ENCODE results near the gene RNF223. TPM values are rescaled to one million over a fixed set of nuclear protein-coding genes. Genes with fewer than 3 reads are reported as not detected.

Gene RNF223
- total RNA-seq, 4 donors from 2014 or later = 9.4 to 19.5 (median 10.5) TPM

DNA sequence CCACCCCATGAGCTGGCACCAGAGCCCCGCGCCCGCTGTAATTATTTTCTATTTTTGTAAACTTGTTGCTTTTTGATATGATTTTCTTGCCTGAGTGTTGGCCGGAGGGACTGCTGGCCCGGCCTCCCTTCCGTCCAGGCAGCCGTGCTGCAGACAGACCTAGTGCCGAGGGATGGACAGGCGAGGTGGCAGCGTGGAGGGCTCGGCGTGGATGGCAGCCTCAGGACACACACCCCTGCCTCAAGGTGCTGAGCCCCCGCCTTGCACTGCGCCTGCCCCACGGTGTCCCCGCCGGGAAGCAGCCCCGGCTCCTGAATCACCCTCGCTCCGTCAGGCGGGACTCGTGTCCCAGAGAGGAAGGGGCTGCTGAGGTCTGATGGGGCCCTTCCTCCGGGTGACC lies 19.1 kb downstream of the RNF223 start:
- WGBS, 2 donors = 89 to 91% methylated on average over 22 to 23 of the region's 23 CpGs
- intact Hi-C loops (cut with DNase I; ENCODE audit: low total_unique reads) = no loop called here
- H3K4me3 ChIP-seq (ENCODE audit: low read depth, poor library complexity, severe bottlenecking) = no peak overlapping the region
- no peak for DNase-seq (ENCODE audit: low spot score in 2 of 2)
- TF ChIP-seq, protein P1, sequence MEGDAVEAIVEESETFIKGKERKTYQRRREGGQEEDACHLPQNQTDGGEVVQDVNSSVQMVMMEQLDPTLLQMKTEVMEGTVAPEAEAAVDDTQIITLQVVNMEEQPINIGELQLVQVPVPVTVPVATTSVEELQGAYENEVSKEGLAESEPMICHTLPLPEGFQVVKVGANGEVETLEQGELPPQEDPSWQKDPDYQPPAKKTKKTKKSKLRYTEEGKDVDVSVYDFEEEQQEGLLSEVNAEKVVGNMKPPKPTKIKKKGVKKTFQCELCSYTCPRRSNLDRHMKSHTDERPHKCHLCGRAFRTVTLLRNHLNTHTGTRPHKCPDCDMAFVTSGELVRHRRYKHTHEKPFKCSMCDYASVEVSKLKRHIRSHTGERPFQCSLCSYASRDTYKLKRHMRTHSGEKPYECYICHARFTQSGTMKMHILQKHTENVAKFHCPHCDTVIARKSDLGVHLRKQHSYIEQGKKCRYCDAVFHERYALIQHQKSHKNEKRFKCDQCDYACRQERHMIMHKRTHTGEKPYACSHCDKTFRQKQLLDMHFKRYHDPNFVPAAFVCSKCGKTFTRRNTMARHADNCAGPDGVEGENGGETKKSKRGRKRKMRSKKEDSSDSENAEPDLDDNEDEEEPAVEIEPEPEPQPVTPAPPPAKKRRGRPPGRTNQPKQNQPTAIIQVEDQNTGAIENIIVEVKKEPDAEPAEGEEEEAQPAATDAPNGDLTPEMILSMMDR (IDR thresholded peaks at IDR 0.05) = no peak
- no peak for TF ChIP-seq POLR2A (IDR thresholded peaks at IDR 0.05)

DNA sequence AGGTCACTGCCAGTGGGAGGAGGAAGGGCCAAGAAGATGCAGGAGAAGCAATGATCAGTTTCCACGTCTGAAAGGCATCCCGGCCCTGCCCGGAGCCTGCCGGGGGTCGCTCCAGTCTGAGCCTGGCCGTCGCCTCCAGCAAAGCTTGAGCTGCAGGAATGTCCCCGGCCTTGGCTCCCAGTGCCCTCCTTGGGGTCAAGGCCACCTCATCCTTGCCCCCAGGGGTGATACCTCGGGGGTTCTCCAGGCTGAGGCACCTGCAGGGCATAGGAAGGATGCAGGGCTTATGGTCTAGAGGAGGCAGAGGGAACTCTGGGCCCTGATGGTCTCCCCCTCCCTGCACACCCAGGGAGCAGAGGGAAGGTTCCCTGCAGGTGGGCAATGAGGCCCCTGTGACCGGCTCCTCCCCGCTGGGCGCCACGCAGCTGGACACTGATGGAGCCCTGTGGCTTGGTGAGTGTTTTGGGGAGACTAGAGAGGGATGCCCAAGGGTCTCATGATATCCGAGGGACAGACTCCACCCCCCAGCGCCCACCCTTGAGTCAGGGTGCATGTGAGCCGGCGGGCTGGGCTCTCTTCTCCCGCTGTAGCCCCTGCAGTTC lies 19.9 kb downstream of the RNF223 start:
- DNase-seq (ENCODE audit: low spot score in 2 of 2) = no peak
- no peak overlapping the region for H3K4me3 ChIP-seq (ENCODE audit: low read depth, poor library complexity, severe bottlenecking)
- intact Hi-C loops (cut with DNase I; ENCODE audit: low total_unique reads) = no loop called here
- WGBS, 2 donors = 86 to 88% methylated on average over 12 to 17 of the region's 18 CpGs
- no peak for TF ChIP-seq POLR2A (IDR thresholded peaks at IDR 0.05)
- TF ChIP-seq, protein P1 (IDR thresholded peaks at IDR 0.05) = no peak

DNA sequence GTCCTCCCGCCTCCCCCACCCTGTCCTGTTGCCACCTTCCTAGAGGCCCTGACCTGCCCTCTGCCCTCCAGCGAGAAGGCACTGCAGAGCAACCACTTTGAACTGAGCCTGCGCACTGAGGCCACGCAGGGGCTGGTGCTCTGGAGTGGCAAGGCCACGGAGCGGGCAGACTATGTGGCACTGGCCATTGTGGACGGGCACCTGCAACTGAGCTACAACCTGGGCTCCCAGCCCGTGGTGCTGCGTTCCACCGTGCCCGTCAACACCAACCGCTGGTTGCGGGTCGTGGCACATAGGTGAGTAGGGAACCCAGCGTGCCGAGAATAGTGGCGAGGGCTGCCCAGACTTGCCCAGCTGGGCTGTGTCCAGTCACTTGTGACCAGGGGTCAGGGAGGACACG lies 20.4 kb downstream of the RNF223 start:
- 92 to 94% methylated on average over 18 of the region's 18 CpGs for WGBS, 2 donors
- TF ChIP-seq, protein P1 (IDR thresholded peaks at IDR 0.05) = no peak
- TF ChIP-seq POLR2A (IDR thresholded peaks at IDR 0.05) = no peak
- intact Hi-C loops (cut with DNase I; ENCODE audit: low total_unique reads) = no loop called here
- no peak for DNase-seq (ENCODE audit: low spot score in 2 of 2)
- H3K4me3 ChIP-seq (ENCODE audit: low read depth, poor library complexity, severe bottlenecking) = no peak overlapping the region

DNA sequence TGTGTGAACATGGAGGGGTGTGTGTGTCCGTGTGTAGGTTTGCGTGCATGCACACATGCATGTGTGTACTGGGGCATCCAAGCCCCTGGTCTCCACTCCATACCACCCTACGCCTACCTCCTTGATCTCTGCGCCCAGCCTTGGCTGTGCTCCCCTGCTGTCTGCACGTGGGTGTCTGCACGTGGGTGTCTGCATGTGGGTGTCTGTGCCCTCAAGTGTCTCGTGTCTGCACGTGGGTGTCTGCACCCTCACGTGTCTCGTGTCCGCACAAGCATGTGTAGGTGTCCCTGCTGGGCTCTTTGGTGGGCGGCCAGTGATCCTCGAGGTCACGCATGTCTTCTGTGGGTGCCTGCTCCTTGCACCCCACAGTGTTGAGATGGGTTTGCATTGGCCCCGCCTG lies 21.1 kb downstream of the RNF223 start:
- 86 to 93% methylated on average over 13 to 14 of the region's 15 CpGs for WGBS, 2 donors

DNA sequence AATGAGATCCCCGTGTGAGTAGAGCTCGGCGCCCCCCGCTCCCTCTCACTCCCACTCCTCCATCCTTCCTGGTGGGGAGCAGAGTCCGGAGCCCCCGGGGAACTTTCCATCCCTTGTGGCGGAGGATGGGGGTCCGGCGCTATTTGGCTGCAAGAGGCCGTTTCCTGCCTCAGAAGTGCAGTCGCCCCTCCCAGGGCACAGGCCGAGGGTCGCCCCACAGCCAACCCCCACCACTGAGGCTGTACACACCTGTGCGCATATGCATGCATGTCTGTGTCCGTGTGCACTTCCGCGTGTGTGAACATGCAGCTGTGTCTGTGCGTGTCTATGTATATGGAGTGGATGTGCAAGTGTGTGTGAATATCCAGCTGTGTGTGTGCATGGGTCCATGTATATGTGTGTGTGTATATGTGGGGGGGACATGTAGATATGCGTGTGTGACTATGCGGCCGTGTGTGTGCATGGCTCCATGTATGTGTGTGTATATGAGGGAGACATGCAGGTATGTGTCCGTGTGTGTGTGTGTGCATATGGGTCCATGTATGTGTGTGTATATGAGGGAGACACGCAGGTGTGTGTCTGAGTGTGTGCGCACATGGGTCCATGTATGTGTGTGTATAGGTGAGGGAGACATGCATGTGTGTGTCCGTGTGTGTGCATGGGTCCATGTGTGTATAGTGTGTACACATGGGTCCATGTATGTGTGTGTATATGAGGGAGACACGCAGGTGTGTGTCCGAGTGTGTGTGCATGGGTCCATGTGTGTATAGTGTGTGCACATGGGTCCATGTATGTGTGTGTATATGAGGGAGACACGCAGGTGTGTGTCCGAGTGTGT lies 21.9 kb downstream of the RNF223 start:
- DNase-seq (ENCODE audit: low spot score in 2 of 2) = no peak
- no peak for TF ChIP-seq POLR2A (IDR thresholded peaks at IDR 0.05)
- no peak overlapping the region for H3K4me3 ChIP-seq (ENCODE audit: low read depth, poor library complexity, severe bottlenecking)
- 93 to 95% methylated on average over 29 of the region's 29 CpGs for WGBS, 2 donors
- intact Hi-C loops (cut with DNase I; ENCODE audit: low total_unique reads) = no loop called here

More for the DNA sequence above, 21.1 kb downstream of the RNF223 start:
- no peak for TF ChIP-seq POLR2A (IDR thresholded peaks at IDR 0.05)
- TF ChIP-seq, protein P1 (IDR thresholded peaks at IDR 0.05) = no peak
- no peak overlapping the region for H3K4me3 ChIP-seq (ENCODE audit: low read depth, poor library complexity, severe bottlenecking)
- DNase-seq (ENCODE audit: low spot score in 2 of 2) = no peak
- intact Hi-C loops (cut with DNase I; ENCODE audit: low total_unique reads) = no loop called here

DNA sequence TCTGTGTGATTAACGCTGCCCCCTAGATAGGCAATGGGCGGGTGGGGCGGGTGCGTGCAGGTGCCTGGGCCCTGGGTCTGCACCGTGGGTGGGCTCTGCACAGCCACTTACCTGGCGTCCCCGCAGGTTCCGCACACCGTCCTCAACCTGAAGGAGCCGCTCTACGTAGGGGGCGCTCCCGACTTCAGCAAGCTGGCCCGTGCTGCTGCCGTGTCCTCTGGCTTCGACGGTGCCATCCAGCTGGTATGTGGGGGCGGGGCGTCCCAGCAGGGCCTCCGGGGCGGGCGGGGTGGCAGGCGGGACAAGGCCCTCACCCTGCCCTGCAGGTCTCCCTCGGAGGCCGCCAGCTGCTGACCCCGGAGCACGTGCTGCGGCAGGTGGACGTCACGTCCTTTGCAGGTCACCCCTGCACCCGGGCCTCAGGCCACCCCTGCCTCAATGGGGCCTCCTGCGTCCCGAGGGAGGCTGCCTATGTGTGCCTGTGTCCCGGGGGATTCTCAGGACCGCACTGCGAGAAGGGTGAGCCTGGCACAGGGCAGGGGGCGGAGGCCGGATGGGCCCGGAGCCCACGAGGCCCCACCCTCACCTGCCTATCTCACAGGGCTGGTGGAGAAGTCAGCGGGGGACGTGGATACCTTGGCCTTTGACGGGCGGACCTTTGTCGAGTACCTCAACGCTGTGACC lies 22.8 kb downstream of the RNF223 start:
- 83 to 84% methylated on average over 32 to 45 of the region's 46 CpGs for WGBS, 2 donors
- TF ChIP-seq POLR2A (IDR thresholded peaks at IDR 0.05) = no peak
- TF ChIP-seq, protein P1 (IDR thresholded peaks at IDR 0.05) = no peak
- intact Hi-C loops (cut with DNase I; ENCODE audit: low total_unique reads) = no loop called here
- no peak overlapping the region for H3K4me3 ChIP-seq (ENCODE audit: low read depth, poor library complexity, severe bottlenecking)
- DNase-seq (ENCODE audit: low spot score in 2 of 2) = no peak

Data from lower leg skin (tissue), 4 donors.